ENCODE results near the gene PRB2. TPM values are rescaled to one million over a fixed set of nuclear protein-coding genes. Genes with fewer than 3 reads are reported as not detected.
"Not testable (repeated sequence)": the region's sequence is repeated elsewhere in the genome, so short reads cannot be mapped to it uniquely, and the experiment has no call there.

Gene PRB2
- total RNA-seq (ENCODE audit: unreplicated experiment) = not detected
- long read RNA-seq = 0 reads

DNA sequence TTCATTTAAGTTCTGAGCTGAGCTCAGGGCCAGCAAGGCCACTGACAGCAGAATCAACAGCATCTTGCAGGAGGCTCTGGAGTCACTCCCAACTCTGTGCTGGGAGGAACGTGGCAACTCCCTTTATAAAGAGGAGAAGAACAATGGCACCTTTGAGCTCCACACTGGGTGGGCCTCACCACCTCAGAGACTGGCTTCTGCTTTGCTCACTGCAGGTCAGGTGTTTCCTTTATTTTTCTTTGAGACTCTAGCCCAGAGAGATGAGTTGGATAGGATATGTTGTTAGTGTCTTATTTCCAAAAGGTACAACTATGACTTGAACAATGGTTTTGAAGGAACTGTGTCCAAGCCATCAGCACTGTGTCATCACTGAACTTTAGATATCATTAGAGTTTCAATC lies at the start of gene PRB2:
Gene PRB2 (minus strand): TSS at position 101 of the 400 bp plus-strand sequence. CDS start 38 bp downstream, at position 63.
- not testable (repeated sequence) for H3K9me3 Mint-ChIP-seq (ENCODE audit: unreplicated experiment); H3K27ac Mint-ChIP-seq (ENCODE audit: unreplicated experiment); H3K27me3 Mint-ChIP-seq (ENCODE audit: unreplicated experiment); H3K4me1 Mint-ChIP-seq (ENCODE audit: unreplicated experiment); DNase-seq (ENCODE audit: low spot score); H3K36me3 Mint-ChIP-seq (ENCODE audit: low read depth, unreplicated experiment); H3K4me3 Mint-ChIP-seq (ENCODE audit: unreplicated experiment)

- no peaks in the 10 kb centered on the region for H3K36me3 Mint-ChIP-seq (ENCODE audit: low read depth, unreplicated experiment)
- no peak overlapping the region for H3K4me3 Mint-ChIP-seq (ENCODE audit: unreplicated experiment)
- H3K27me3 Mint-ChIP-seq (ENCODE audit: unreplicated experiment) = no peaks in the 10 kb centered on the region
- H3K9me3 Mint-ChIP-seq (ENCODE audit: unreplicated experiment) = no peaks in the 10 kb centered on the region
- DNase-seq (ENCODE audit: low spot score) = no peak
- H3K4me1 Mint-ChIP-seq (ENCODE audit: unreplicated experiment) = peaks cover 9% of the 10 kb centered on the region
- TF ChIP-seq, protein P1, sequence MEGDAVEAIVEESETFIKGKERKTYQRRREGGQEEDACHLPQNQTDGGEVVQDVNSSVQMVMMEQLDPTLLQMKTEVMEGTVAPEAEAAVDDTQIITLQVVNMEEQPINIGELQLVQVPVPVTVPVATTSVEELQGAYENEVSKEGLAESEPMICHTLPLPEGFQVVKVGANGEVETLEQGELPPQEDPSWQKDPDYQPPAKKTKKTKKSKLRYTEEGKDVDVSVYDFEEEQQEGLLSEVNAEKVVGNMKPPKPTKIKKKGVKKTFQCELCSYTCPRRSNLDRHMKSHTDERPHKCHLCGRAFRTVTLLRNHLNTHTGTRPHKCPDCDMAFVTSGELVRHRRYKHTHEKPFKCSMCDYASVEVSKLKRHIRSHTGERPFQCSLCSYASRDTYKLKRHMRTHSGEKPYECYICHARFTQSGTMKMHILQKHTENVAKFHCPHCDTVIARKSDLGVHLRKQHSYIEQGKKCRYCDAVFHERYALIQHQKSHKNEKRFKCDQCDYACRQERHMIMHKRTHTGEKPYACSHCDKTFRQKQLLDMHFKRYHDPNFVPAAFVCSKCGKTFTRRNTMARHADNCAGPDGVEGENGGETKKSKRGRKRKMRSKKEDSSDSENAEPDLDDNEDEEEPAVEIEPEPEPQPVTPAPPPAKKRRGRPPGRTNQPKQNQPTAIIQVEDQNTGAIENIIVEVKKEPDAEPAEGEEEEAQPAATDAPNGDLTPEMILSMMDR (IDR thresholded peaks at IDR 0.05; ENCODE audit: unreplicated experiment) = no peak
- no peak overlapping the region for H3K27ac Mint-ChIP-seq (ENCODE audit: unreplicated experiment)
Observed at GRCh38 chr12:11437966-11438365, 42.6 kb upstream of the PRB2 start.

- no peaks in the 10 kb centered on the region for H3K36me3 Mint-ChIP-seq (ENCODE audit: low read depth, unreplicated experiment)
- TF ChIP-seq, protein P1 (IDR thresholded peaks at IDR 0.05; ENCODE audit: unreplicated experiment) = no peak
- H3K4me3 Mint-ChIP-seq (ENCODE audit: unreplicated experiment) = no peak overlapping the region
- no peaks in the 10 kb centered on the region for H3K9me3 Mint-ChIP-seq (ENCODE audit: unreplicated experiment)
- peaks cover 18% of the 10 kb centered on the region for H3K4me1 Mint-ChIP-seq (ENCODE audit: unreplicated experiment)
- no peaks in the 10 kb centered on the region for H3K27me3 Mint-ChIP-seq (ENCODE audit: unreplicated experiment)
- H3K27ac Mint-ChIP-seq (ENCODE audit: unreplicated experiment) = no peak overlapping the region
- DNase-seq (ENCODE audit: low spot score) = no peak
Observed at GRCh38 chr12:11433664-11434063, 38.3 kb upstream of the PRB2 start.

DNA sequence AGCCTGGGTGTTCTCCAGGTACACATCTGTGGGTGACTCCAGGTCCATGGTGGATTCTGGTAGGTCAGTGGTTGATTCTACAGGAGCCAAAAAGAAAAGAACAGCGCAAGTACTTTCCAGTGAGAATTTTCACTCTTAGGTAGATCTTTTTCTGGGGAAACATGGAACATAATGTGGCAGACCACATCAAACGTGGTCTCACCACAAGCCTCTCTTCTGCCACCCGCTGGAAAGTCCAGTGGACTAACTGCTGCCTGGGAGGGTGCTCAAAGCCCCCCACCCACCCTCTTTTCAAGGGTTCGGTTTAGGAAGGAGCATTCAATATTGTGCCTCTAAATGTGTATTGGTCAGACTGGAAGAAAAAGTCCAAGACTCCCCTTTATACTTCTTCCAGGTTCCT lies 36.1 kb upstream of the PRB2 start:
- Mint-ChIP-seq H3K36me3 (ENCODE audit: low read depth, unreplicated experiment) (no peaks in the 10 kb centered on the region), H3K9me3 (ENCODE audit: unreplicated experiment) (no peaks in the 10 kb centered on the region), H3K4me1 (ENCODE audit: unreplicated experiment) (peaks cover 18% of the 10 kb centered on the region), H3K4me3 (ENCODE audit: unreplicated experiment) (no peak overlapping the region), H3K27ac (ENCODE audit: unreplicated experiment) (no peak overlapping the region), H3K27me3 (ENCODE audit: unreplicated experiment) (no peaks in the 10 kb centered on the region)
- DNase-seq (ENCODE audit: low spot score) = no peak
- TF ChIP-seq, protein P1 (IDR thresholded peaks at IDR 0.05; ENCODE audit: unreplicated experiment) = no peak

- DNase-seq (ENCODE audit: low spot score) = no peak
- Mint-ChIP-seq H3K4me1 (ENCODE audit: unreplicated experiment) (peaks cover 3% of the 10 kb centered on the region), H3K4me3 (ENCODE audit: unreplicated experiment) (no peak overlapping the region), H3K36me3 (ENCODE audit: low read depth, unreplicated experiment) (no peaks in the 10 kb centered on the region), H3K27me3 (ENCODE audit: unreplicated experiment) (no peaks in the 10 kb centered on the region), H3K9me3 (ENCODE audit: unreplicated experiment) (no peaks in the 10 kb centered on the region), H3K27ac (ENCODE audit: unreplicated experiment) (no peak overlapping the region)
- TF ChIP-seq, protein P1 (IDR thresholded peaks at IDR 0.05; ENCODE audit: unreplicated experiment) = no peak
Observed at GRCh38 chr12:11427341-11427740, 32.0 kb upstream of the PRB2 start.

Data from endothelial cell (in vitro differentiated cells).